GM08714 (cell line): ENCODE results near the gene SELENOP.

Experiments
- H3K4me3 ChIP-seq: fragments of 200-500 bp; sonication (Bioruptor generic); 2 replicates; pipeline ENCODE4 v1.5.1; 2014; ENCODE audit warnings: mild to moderate bottlenecking, low read length, inconsistent platforms
- ZNF274 ChIP-seq: IDR thresholded peaks from 2 replicates; pipeline ENCODE4 v1.6.1; 2012; ENCODE audit warnings: mild to moderate bottlenecking, low read depth, low read length

Gene SELENOP

GRCh38 chr5:42756606-42757601 lies 54.8 kb downstream of the SELENOP start, which contains the start of gene CCDC152:
CCDC152 (plus strand) TSS chr5:42756818; CDS start chr5:42759122, 2,304 bp downstream.
- no peak for TF ChIP-seq ZNF274
- H3K4me3 ChIP-seq: peak within 1 kb of the TSS; percentile 59; the same call in 1 of the 2 replicates

DNA sequence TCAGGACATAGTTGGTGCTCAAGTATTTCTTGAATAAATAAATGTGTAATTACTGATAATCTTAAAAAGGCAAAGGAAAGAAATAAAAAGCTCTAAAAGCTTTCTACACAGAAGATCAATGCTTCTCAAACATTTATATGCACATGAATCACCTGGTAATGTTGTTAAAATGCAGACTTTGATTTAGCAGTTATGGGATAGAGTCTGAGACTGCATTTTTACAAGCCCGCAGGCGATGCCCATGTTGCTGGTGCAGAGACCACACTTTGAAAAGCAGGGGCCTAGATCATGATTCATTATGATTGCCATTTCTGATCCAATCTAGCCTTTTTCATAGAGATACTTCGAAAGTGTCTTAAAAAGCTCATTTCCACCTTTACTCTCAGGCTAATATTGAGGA lies 58.6 kb downstream of the SELENOP start:
- TF ChIP-seq ZNF274: no peak
- no peak overlapping the region for H3K4me3 ChIP-seq

DNA sequence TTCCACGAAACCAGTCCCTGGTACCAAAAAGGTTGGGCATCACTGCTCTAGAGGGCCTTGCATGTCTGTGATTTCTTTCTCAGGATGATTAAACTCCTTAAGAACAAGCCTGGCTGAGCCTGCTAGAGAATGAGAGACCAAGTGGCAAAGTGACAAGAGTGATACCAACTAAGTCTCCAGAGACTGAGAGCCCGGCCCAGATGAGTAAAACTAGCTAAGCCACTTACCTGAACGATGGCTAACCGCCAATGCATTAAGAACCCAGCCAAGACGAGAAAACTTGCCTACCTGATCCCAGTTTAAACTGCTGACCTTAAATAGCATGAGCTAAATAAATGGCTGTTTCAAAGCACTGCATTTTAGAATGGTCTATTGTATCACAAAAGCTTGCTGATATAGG lies 60.6 kb downstream of the SELENOP start:
- no peak overlapping the region for H3K4me3 ChIP-seq
- no peak for TF ChIP-seq ZNF274

GRCh38 chr5:42750507-42750906 lies 61.2 kb downstream of the SELENOP start:
- H3K4me3 ChIP-seq: no peak overlapping the region
- TF ChIP-seq ZNF274: no peak
